GM19328 (cell line): ENCODE results near the gene AOX1.
"Not testable (repeated sequence)": the region's sequence is repeated elsewhere in the genome, so short reads cannot be mapped to it uniquely, and the experiment has no call there.

Experiments used
- ATAC-seq: cut with Tn5 transposase; IDR thresholded peaks from one replicate; pipeline ENCODE4 v1.9.1; 2021; ENCODE audit warnings: mild to moderate bottlenecking, moderate library complexity; ENCODE audit not compliant: unreplicated experiment

AOX1 gene

GRCh38 chr2:200585730-200586643 is at the start of gene AOX1:
Gene AOX1, plus strand, starts transcription at chr2:200586014. Its CDS starts 95 bp downstream, at chr2:200586109.
- ATAC-seq: no peak

- no peak for ATAC-seq
These were observed 47.7 kb upstream of the AOX1 start for GRCh38 chr2:200538139-200538538.

GRCh38 chr2:200540793-200541192 is 45.0 kb upstream of the AOX1 start:
- no peak for ATAC-seq

GRCh38 chr2:200566596-200566995 is 19.2 kb upstream of the AOX1 start:
- not testable (repeated sequence) for ATAC-seq

GRCh38 chr2:200567932-200568331 is 17.9 kb upstream of the AOX1 start:
- no peak for ATAC-seq

DNA sequence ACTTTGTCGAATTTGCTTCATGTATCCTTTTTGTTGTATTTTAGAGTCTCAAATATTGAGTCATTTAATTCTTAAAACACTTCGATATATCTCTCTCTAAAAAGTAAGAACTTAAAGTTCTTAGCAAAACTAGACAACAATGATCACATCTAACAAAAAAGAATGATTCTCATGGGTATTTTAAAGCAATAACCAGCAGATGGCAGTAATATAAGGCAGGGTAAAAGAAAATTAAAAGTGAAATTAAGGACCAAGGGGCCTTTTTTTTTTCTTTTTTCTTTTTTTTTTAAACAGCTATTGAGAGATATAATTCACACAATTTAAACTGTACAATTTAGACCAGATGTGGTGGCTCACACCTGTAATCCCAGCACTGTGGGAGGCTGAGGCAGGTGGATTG is 9.9 kb upstream of the AOX1 start:
- ATAC-seq: no peak

- ATAC-seq: no peak
These were observed 8.8 kb upstream of the AOX1 start for GRCh38 chr2:200577027-200577426.

DNA sequence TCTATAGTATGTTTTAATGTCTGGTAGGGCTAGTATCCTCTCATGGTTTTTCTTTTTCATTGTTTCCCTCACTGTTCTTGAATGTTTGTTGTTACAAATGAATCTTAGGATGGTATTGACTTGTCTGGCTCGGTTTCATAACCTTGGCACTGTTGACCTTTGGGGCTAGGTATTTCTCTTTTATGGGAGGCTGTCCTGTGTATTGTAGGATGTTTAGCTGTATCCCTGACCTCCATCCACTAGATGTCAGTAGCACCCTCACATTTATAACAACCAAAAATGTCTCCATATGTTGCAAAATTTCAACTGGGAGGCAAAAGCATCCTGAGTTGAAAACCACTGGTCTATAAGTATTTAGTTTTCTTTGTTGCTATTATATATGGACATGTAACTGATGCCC is 7.0 kb upstream of the AOX1 start:
- ATAC-seq: no peak

DNA sequence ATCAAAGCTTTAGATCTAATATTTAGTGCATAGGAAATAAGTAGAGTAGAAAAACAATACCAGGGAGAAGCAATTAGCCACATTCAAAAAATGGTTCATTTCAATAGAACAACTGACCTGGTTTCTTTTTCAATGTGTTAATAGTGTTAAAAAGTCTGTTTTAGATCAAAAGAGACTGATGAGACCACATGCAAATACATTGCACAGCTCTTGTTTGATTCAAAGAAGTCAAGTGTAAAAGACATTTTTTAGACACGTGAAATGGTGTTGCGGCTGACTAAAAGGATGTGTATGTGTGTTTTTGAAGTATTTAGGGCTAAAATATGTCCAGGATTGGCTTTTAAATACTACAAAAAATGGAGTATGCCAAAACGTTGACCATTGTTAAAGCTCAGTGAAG is 1.2 kb upstream of the AOX1 start:
- no peak for ATAC-seq

- no peak for ATAC-seq
These were observed 479 bp upstream of the AOX1 start for GRCh38 chr2:200585340-200585729.

- no peak for ATAC-seq
These were observed 796 bp downstream of the AOX1 start for GRCh38 chr2:200586644-200586975.

GRCh38 chr2:200587007-200587616 is 1.3 kb downstream of the AOX1 start:
- no peak for ATAC-seq

DNA sequence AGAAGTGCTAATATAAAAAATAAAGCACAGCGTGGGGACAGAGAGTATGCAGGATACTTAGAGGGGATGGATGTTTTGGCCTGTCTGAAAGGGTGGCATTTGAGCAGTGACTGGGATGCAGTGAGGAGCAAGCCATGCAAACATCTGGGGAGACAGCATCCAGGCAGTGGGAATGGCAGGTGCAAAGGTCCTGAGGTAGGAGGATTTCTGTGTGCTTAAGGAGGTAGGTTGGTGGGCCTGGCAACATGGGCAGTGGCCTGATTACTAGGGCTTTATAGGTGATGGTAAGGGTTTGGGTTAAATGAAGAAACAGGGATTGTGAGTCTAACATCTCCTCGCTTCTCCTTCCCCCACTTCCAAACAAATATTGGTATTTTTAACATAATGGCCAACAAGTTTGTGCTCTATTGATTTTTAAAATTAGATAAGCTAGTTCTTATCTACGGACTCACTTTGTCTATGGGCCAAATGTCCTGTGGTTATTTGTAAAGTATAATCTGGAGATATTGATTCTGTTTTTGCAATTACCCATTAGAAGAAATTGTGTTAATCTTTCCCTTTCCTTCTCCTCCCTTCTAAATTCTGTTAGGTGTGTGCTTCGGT is 2.4 kb downstream of the AOX1 start:
- no peak for ATAC-seq

GRCh38 chr2:200590090-200590489 is 4.3 kb downstream of the AOX1 start:
- no peak for ATAC-seq

- ATAC-seq: no peak
These were observed 5.5 kb downstream of the AOX1 start for GRCh38 chr2:200591308-200591707.

- no peak for ATAC-seq
These were observed 6.7 kb downstream of the AOX1 start for GRCh38 chr2:200592406-200593075.

DNA sequence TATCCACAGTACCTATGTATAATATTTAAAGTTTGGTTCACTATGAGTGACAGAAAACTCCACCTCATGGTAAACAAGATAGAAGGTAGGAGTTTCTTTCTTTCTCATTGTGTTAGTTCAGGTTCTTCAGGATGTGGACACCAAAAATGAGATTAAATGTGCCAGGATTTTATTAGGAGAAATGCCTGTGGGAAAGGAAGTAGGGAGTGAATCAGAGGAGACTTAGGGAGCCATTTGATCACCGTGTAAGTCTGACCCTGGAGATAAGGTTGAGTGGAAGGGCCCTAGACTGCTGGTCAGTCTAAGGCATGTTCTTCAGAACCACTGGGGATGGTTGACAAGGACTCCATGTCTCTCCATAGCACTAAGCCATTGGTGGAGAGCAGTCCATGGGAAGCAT is 8.1 kb downstream of the AOX1 start:
- no peak for ATAC-seq

DNA sequence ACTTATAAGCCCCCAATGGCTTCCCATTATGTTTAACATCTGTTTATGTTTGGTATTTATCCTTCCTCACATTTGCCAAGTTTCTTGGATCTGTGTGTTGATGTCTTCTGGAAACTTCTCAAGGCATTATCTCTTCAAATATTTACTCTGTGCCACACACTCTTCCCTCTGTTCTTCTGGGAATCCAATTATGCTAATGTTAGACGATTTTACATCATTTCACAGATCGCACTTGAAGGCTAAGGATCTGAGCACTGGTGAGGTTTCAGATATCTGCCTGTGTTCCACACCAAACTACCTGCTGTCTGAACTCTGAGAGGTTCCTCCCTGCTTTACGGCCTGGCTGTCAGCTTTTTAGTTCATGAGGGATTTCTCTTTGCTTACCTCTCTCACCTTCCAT is 10.1 kb downstream of the AOX1 start:
- no peak for ATAC-seq

DNA sequence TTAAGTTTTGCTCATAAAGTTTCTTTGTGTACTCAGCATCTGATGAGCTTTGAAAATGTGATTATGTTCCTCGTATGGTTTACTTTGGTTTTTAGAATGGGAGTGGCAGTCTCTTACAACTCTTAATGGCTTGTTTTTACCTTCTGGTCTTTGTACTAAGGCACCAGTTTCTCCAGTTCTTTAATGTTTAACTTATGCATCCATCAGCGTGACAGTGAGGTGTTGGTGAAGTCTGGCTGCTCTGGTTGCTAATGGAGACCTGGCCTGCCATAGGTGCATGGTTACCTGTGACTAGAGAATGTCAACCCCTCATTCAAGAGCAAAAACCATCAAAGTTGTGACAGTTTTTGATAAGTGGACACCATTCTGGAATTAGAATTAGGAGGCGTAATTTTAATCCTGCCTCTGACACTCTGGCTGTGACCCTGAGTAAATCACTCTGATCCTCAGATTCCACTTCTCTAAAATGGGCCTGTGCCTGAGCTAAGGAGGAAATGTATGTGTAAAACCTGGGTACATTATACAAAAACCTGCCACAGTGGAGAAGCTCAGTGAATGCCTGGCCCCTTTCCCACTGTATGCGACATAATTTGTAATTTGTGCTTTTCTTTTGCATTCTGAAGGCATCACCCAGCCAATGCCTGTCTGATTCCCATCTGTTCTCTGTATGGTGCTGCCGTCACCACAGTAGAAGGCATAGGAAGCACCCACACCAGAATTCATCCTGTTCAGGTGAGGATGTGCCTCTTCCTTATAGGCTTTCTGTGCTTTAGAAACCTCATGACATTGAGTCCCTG is 11.2 kb downstream of the AOX1 start:
- ATAC-seq: no peak

- ATAC-seq: no peak
These were observed 13.4 kb downstream of the AOX1 start for GRCh38 chr2:200599206-200599605.
